ENCODE measurements around the gene CCN2.
"Not testable (repeated sequence)": the region's sequence is repeated elsewhere in the genome, so short reads cannot be mapped to it uniquely, and the experiment has no call there.

Gene CCN2

GRCh38 chr6:131946404-131946991 lies 4.7 kb downstream of the CCN2 start:
- DNase-seq (ENCODE audit: low spot score) (no peak), FAIRE-seq (no peak)

DNA sequence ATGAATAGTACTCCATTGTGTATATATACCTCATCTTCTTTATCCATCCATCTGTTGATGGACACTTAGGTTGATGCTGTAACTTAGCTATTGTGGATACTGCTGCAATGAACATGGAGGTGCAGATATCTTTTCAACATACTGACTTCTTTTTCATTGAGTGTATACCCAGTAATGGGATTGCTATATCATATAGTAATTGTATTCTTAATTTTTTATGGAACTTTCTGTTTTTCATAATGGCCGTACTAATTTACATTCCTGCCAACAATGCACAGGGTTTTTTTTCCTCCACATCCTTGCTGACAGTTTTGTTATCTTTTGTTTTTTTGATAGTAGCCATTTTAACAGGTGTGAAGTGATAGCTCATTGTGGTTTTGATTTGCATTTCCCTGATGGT lies 5.2 kb downstream of the CCN2 start:
- no peak for FAIRE-seq
- DNase-seq (ENCODE audit: low spot score): no peak

GRCh38 chr6:131937703-131938631 lies 13.2 kb downstream of the CCN2 start:
- FAIRE-seq: no peak
- peak; percentile 48 for DNase-seq (ENCODE audit: low spot score)

- FAIRE-seq (no peak), DNase-seq (ENCODE audit: low spot score) (no peak)
Observed at GRCh38 chr6:131937226-131937625, 13.9 kb downstream of the CCN2 start.

- FAIRE-seq (no peak), DNase-seq (ENCODE audit: low spot score) (no peak)
Observed at GRCh38 chr6:131936156-131936555, 15.0 kb downstream of the CCN2 start.

- no peak for DNase-seq (ENCODE audit: low spot score)
- FAIRE-seq: no peak
Observed at GRCh38 chr6:131931063-131931750, 20.0 kb downstream of the CCN2 start.

- DNase-seq (ENCODE audit: low spot score) (no peak), FAIRE-seq (no peak)
Observed at GRCh38 chr6:131929976-131930375, 21.2 kb downstream of the CCN2 start.

DNA sequence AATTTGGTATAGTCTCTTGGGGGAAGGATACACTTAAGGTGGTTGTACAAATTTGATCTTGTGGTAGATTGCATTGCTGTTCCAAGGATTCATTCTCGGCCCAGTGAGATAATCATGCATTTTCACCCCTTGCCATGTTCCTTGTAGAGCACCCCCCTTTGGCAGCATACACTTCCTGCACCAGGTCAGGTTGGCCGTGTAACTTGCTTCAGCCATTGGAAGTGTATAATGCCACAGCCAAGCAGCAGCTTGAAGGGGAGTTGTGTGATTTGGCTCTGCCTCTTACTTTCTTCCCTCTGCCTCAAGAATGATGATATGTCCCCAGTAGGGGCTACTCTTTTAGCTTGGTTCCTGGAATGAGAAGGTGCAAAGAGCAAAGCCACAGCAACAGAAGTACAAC lies 21.9 kb downstream of the CCN2 start:
- FAIRE-seq (peak; percentile 91), DNase-seq (ENCODE audit: low spot score) (no peak)

GRCh38 chr6:131924881-131925474 lies 26.2 kb downstream of the CCN2 start:
- FAIRE-seq (no peak), DNase-seq (ENCODE audit: low spot score) (peak; percentile 42)

GRCh38 chr6:131923356-131923755 lies 27.8 kb downstream of the CCN2 start:
- FAIRE-seq: no peak
- DNase-seq (ENCODE audit: low spot score): peak; percentile 58

DNA sequence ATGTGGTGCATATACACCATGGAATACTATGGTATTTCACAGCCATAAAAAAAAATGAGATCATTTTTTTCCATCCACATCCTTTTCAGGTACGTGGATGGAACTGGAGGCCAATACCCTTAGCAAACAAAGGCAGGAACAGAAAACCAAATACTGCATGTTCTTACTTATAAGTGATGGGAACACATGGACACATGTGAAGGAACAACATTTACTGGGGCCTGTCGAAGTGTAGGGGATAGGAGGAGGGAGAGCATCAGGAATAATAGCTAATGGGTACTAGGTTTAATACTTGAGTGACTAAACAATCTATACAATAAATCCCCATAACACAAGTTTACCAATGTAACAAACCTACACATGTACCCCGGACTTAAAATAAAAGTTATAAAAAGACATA lies 30.5 kb downstream of the CCN2 start:
- FAIRE-seq (no peak), DNase-seq (ENCODE audit: low spot score) (no peak)

- no peak for DNase-seq (ENCODE audit: low spot score)
- no peak for FAIRE-seq
Observed at GRCh38 chr6:131918650-131919355, 32.4 kb downstream of the CCN2 start.

- FAIRE-seq (no peak), DNase-seq (ENCODE audit: low spot score) (no peak)
Observed at GRCh38 chr6:131917763-131918649, 33.2 kb downstream of the CCN2 start.

DNA sequence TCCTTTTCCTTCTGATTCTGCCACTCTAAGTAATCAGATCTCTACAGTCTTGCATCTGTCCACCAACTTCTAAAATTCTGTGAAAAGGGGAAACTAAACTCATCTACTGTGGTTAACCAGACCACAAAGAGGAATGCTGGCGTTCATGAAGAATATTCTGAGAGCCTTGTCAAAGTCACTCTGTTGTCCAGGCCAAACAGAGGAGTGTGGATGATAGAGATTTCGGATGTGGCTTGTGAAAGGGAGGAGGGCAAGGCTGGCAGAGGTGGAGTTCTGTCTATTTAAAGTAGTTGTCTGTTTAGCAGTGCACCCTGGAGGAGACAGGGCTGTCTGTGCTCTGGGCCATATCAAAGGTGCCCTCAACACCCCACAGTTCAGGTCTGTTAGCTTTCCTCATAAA lies 33.9 kb downstream of the CCN2 start:
- FAIRE-seq (no peak), DNase-seq (ENCODE audit: low spot score) (peak; percentile 20)

DNA sequence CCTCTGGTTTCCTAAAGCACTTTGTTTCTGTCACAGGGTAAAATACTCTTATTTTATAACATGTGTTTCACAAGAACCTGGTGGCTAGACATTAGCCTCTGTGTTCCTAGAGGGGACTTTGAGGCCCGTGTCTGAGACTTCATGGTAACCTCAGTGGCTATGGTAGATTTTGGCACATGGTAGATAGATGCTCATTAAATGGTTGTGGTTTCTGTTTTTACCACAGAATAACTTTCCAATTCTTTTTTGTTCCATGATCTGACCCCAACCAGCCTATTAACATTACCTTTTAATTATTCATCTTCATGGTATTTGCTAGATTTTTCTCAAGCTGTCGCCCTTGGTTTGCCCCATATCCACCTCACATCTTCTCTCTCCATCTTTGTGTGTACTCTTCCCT lies 34.3 kb downstream of the CCN2 start:
- FAIRE-seq (no peak), DNase-seq (ENCODE audit: low spot score) (no peak)

DNA sequence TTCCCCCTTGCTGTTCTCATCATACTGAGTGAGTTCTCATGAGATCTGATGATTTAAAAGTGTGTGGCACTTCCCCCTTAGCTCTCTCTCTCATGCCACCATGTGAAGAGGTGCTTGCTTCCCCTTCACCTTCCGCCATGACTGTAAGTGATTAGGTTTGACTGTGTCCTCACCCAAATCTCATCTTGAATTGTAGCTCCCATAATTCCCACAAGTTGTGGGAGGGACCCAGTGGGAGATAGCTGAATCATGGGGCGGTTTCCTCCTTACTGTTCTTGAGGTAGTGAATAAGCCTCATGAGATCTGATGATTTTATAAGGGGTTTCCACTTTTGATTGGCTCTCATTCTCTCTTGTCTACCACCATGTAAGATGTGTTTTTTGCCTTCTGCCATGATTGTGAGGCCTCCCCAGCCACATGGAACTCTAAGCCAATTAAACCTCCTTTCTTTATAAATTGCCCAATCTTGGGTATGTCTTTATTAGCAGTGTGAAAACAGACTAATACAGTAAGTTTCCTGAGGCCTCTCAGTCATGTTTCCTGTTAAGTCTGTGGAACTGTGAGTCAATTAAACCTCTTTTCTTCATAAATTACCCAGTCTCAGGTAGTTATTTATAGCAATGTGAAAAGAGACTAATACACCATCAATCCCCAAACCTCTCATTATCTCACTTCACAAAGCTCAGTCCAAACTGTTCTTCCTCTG lies 34.9 kb downstream of the CCN2 start:
- DNase-seq (ENCODE audit: low spot score); FAIRE-seq: not testable (repeated sequence)

- FAIRE-seq: peak; percentile 59
Observed at GRCh38 chr6:131914967-131915751, 36.0 kb downstream of the CCN2 start.

GRCh38 chr6:131914234-131914633 lies 36.9 kb downstream of the CCN2 start:
- DNase-seq (ENCODE audit: low spot score) (no peak), FAIRE-seq (no peak)

More at GRCh38 chr6:131914967-131915751, 36.0 kb downstream of the CCN2 start:
- peak; percentile 59 for DNase-seq (ENCODE audit: low spot score)

- DNase-seq (ENCODE audit: low spot score): no peak
- FAIRE-seq: no peak
Observed at GRCh38 chr6:131911951-131912350, 39.2 kb downstream of the CCN2 start.
